ENCODE data around the gene KLHL29. TPM values are rescaled to one million over a fixed set of nuclear protein-coding genes. Genes with fewer than 3 reads are reported as not detected.

The KLHL29 gene
- total RNA-seq, 2 donors from 2014 or later = 1.0 to 2.4 TPM

DNA sequence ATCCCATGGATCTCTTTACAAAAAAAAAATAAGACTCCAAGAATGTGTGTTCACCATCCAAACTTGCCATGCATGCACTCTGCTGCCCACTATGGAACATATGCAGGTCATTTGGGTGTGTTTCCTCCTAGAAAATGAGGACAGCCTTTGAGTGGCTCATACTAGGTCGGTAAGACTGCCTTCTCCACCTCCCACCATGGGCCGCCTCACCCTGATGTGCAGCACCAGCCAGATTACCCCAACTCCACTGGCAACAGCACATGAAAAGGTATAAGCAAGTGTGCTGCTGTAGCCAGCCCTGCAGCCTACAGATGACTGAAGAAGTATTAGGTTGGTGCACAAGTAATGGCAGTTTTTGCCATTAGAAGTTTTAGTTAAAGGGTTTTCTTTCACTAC is 327.8 kb downstream of the KLHL29 start:
- H3K36me3 Mint-ChIP-seq (ENCODE audit: low read depth) = no peaks in the 10 kb centered on the region
- peak; percentile 65 for DNase-seq
- Histone ChIP-seq H3K27ac (ENCODE audit: low read depth, low read length) (peak overlapping the region; percentile 34), H3K4me3 (ENCODE audit: low read length) (no peak overlapping the region), H3K9me3 (ENCODE audit: control insufficient read depth, low read length) (no peaks in the 10 kb centered on the region), H3K4me1 (ENCODE audit: control insufficient read depth, insufficient read depth, low read length) (peaks cover 13% of the 10 kb centered on the region), H3K36me3 (ENCODE audit: control insufficient read depth, insufficient read depth, low read length) (no peaks in the 10 kb centered on the region), H3K27me3 (ENCODE audit: control insufficient read depth, insufficient read depth, low read length, poor library complexity, severe bottlenecking) (no peaks in the 10 kb centered on the region), H3K9ac (ENCODE audit: extremely low read depth, low read length, poor library complexity, severe bottlenecking) (no peak overlapping the region)
- no peaks in the 10 kb centered on the region for H3K9me3 Mint-ChIP-seq
- 33 to 74% methylated on average over 1 to 2 of the region's 2 CpGs for WGBS, 2 experiments (ENCODE audit: insufficient coverage in 1 of 2, insufficient read length in 1 of 2)
- peaks cover 19% of the 10 kb centered on the region for H3K4me1 Mint-ChIP-seq
- H3K4me3 Mint-ChIP-seq = no peak overlapping the region
- H3K27me3 Mint-ChIP-seq (ENCODE audit: insufficient read depth) = no peaks in the 10 kb centered on the region
- TF ChIP-seq, protein P1, sequence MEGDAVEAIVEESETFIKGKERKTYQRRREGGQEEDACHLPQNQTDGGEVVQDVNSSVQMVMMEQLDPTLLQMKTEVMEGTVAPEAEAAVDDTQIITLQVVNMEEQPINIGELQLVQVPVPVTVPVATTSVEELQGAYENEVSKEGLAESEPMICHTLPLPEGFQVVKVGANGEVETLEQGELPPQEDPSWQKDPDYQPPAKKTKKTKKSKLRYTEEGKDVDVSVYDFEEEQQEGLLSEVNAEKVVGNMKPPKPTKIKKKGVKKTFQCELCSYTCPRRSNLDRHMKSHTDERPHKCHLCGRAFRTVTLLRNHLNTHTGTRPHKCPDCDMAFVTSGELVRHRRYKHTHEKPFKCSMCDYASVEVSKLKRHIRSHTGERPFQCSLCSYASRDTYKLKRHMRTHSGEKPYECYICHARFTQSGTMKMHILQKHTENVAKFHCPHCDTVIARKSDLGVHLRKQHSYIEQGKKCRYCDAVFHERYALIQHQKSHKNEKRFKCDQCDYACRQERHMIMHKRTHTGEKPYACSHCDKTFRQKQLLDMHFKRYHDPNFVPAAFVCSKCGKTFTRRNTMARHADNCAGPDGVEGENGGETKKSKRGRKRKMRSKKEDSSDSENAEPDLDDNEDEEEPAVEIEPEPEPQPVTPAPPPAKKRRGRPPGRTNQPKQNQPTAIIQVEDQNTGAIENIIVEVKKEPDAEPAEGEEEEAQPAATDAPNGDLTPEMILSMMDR (conservative IDR thresholded peaks at IDR 0.05) = no peak
- peak overlapping the region; percentile 86 for H3K27ac Mint-ChIP-seq

DNA sequence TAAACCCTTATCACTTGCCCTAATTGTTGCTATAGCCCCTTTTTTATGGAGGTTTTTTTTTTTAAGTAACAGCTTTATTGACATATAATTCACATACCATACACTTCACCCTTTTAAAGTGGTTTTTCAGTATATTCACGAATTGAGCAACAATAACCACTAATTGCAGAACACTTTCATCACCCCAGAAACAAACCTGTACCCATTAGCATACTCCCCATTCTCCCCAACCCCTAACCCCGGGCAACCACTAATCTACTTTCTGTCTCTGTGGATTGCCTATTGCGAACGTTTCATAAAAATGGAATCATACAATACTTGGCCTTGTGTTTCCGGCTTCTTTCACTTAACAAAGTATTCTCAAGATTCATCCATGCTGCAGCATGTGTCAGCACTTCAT is 328.4 kb downstream of the KLHL29 start:
- Histone ChIP-seq H3K9ac (ENCODE audit: extremely low read depth, low read length, poor library complexity, severe bottlenecking) (no peak overlapping the region), H3K9me3 (ENCODE audit: control insufficient read depth, low read length) (no peaks in the 10 kb centered on the region), H3K4me3 (ENCODE audit: low read length) (no peak overlapping the region), H3K27ac (ENCODE audit: low read depth, low read length) (no peak overlapping the region), H3K27me3 (ENCODE audit: control insufficient read depth, insufficient read depth, low read length, poor library complexity, severe bottlenecking) (no peaks in the 10 kb centered on the region), H3K36me3 (ENCODE audit: control insufficient read depth, insufficient read depth, low read length) (no peaks in the 10 kb centered on the region), H3K4me1 (ENCODE audit: control insufficient read depth, insufficient read depth, low read length) (peaks cover 13% of the 10 kb centered on the region)
- Mint-ChIP-seq H3K36me3 (ENCODE audit: low read depth) (no peaks in the 10 kb centered on the region), H3K4me1 (peaks cover 19% of the 10 kb centered on the region), H3K27me3 (ENCODE audit: insufficient read depth) (no peaks in the 10 kb centered on the region), H3K9me3 (no peaks in the 10 kb centered on the region), H3K4me3 (no peak overlapping the region), H3K27ac (peak overlapping the region; percentile 7)
- TF ChIP-seq, protein P1 (conservative IDR thresholded peaks at IDR 0.05) = no peak
- DNase-seq = no peak
- 91 to 95% methylated on average over 4 to 5 of the region's 5 CpGs for WGBS, 2 experiments (ENCODE audit: insufficient coverage in 1 of 2, insufficient read length in 1 of 2)

DNA sequence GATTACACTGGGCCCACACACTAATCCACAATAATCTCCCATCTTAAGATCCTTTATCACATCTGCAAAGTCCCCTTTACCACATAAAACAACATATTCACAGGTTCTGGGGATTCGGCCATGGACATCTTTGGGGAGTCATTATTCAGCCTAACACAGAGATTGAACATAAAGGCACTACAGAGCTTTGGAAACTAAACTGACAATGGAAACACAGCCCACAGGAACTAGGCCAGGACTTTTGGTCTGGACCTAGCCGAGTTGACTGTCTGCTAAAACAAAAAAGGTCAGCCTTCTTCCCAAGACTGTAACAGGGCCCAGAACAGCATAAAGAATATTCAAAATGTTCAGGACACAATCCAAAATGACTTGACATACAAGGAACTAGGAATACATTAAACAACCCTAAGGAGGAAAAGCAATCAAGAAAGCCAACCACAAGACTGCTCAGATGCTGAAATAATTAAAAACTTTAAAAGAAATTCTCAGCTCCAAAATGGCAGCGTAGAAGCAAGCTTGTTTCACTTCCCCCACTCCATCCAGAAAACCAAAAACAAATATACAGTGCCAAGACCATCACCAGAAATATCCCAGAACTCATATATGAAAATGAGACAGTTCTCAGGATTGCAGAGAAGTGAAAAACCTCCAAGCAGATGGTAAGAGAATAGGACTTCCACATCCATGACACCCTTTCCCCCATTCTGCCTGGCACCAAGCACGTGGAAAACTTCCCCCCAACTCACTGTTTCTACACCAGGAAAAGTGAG is 334.1 kb downstream of the KLHL29 start:
- TF ChIP-seq, protein P1 (conservative IDR thresholded peaks at IDR 0.05) = no peak
- no peak overlapping the region for H3K27ac Mint-ChIP-seq
- H3K27me3 Mint-ChIP-seq (ENCODE audit: insufficient read depth) = no peaks in the 10 kb centered on the region
- peaks cover 6% of the 10 kb centered on the region for H3K36me3 ChIP-seq (ENCODE audit: control insufficient read depth, insufficient read depth, low read length)
- H3K4me3 Mint-ChIP-seq = no peak overlapping the region
- peaks cover 20% of the 10 kb centered on the region for H3K9me3 Mint-ChIP-seq
- H3K9me3 ChIP-seq (ENCODE audit: control insufficient read depth, low read length) = peaks cover 25% of the 10 kb centered on the region
- 88 to 95% methylated on average over 2 to 4 of the region's 4 CpGs for WGBS, 2 experiments (ENCODE audit: insufficient coverage in 1 of 2, insufficient read length in 1 of 2)
- no peaks in the 10 kb centered on the region for H3K4me1 ChIP-seq (ENCODE audit: control insufficient read depth, insufficient read depth, low read length)
- H3K27me3 ChIP-seq (ENCODE audit: control insufficient read depth, insufficient read depth, low read length, poor library complexity, severe bottlenecking) = no peaks in the 10 kb centered on the region
- H3K27ac ChIP-seq (ENCODE audit: low read depth, low read length) = no peak overlapping the region
- H3K9ac ChIP-seq (ENCODE audit: extremely low read depth, low read length, poor library complexity, severe bottlenecking) = no peak overlapping the region
- H3K4me3 ChIP-seq (ENCODE audit: low read length) = no peak overlapping the region
- peaks cover 21% of the 10 kb centered on the region for H3K36me3 Mint-ChIP-seq (ENCODE audit: low read depth)
- peaks cover 4% of the 10 kb centered on the region for H3K4me1 Mint-ChIP-seq
- no peak for DNase-seq

Measured in endodermal cell (in vitro differentiated cells).